HEK293T (cell line): ENCODE data around the gene TRAF3.

Source experiments
- ARNT ChIP-seq: fragments of 450-650 bp; IDR thresholded peaks from 2 replicates; pipeline ENCODE4 v1.6.1; 2017; ENCODE audit warnings: mild to moderate bottlenecking
- BHLHE40 ChIP-seq: fragments of 450-650 bp; IDR thresholded peaks from 2 replicates; pipeline ENCODE4 v1.6.1; 2016; ENCODE audit warnings: mild to moderate bottlenecking, moderate library complexity, borderline replicate concordance
- FOXK2 ChIP-seq: fragments of 450-650 bp; IDR thresholded peaks from 2 replicates; pipeline ENCODE4 v1.6.1; 2016; ENCODE audit warnings: mild to moderate bottlenecking
- SUZ12 ChIP-seq: fragments of 450-650 bp; IDR thresholded peaks from 2 replicates; pipeline ENCODE4 v1.6.1; 2016; ENCODE audit warnings: mild to moderate bottlenecking

GRCh38 chr14:102947321-102948103, 170.3 kb downstream of the TRAF3 start:
- TF ChIP-seq BHLHE40 (no peak), ARNT (no peak), SUZ12 (no peak), FOXK2 (no peak)
